BJ (cell line): ENCODE measurements around the gene ROR2. TPM values are rescaled to one million over a fixed set of nuclear protein-coding genes. Genes with fewer than 3 reads are reported as not detected.

Experiments used
- CTCF ChIA-PET: fragments of 350-600 bp; formaldehyde crosslinking; extraction: SDS; loops from one replicate; lab custom pipeline; 2021; ENCODE audit warnings: antibody characterized with exemption, inconsistent platforms; lab: Yijun Ruan, JAX
- POLR2A ChIA-PET: fragments of 300-600 bp; sonication (Branson Sonifier 250); formaldehyde crosslinking; extraction: SDS; loops from one replicate; lab custom pipeline; 2021; ENCODE audit warnings: antibody characterized with exemption; lab: Charles Lee
- DNase-seq: peaks from one replicate; pipeline ENCODE4 v3.0.0-alpha.2; 2011; ENCODE audit warnings: low read depth
- H3K27me3 ChIP-seq: 2 replicates; pipeline ENCODE4 v1.6.0; 2011; ENCODE audit warnings: low read length; ENCODE audit not compliant: control insufficient read depth, insufficient read depth
- H3K36me3 ChIP-seq: 2 replicates; pipeline ENCODE4 v1.5.1; 2011; ENCODE audit warnings: low read length; ENCODE audit not compliant: control insufficient read depth, insufficient read depth
- H3K4me3 ChIP-seq: 2 replicates; pipeline ENCODE4 v1.5.1; 2011; ENCODE audit warnings: low read depth, mild to moderate bottlenecking, control low read depth, low read length
- CTCF ChIP-seq: IDR thresholded peaks from 2 replicates; pipeline ENCODE4 v1.5.1; 2011; ENCODE audit warnings: low read depth, mild to moderate bottlenecking, control low read depth, inconsistent platforms, low read length, moderate library complexity; ENCODE audit not compliant: insufficient read depth
- polyA plus RNA-seq: library from polyadenylated mRNA; depleted of rRNA; stranded (reverse); fragments of >200 nt; gene quantifications from 2 replicates; pipeline ENCODE4 v1.2.3, GENCODE V29; 2011

ROR2 gene
- polyA plus RNA-seq, 1 experiment: 1.1 TPM

- CTCF ChIA-PET: interaction anchor here (1.0 kb wide), 1 partner anchor 839 kb away, joined by 5 read pairs; no protein-coding TSS in a partner anchor
- Histone ChIP-seq H3K4me3 (no peak overlapping the region), H3K36me3 (no peaks in the 10 kb centered on the region), H3K27me3 (no peaks in the 10 kb centered on the region; the same call in 1 of the 2 replicates)
- POLR2A ChIA-PET: no interaction called here
- TF ChIP-seq CTCF: no peak
- DNase-seq: no peak
These were observed 196.3 kb downstream of the ROR2 start for GRCh38 chr9:91753711-91754110.

GRCh38 chr9:91751922-91752321 lies 198.1 kb downstream of the ROR2 start:
- H3K27me3 ChIP-seq: no peaks in the 10 kb centered on the region
- no peak overlapping the region for H3K4me3 ChIP-seq
- no peak for TF ChIP-seq CTCF
- H3K36me3 ChIP-seq: no peaks in the 10 kb centered on the region
- DNase-seq: peak; percentile 44
- ChIA-PET CTCF (interaction anchor here (1.5 kb wide), 1 partner anchor 837 kb away, joined by 3 read pairs; no protein-coding TSS in a partner anchor), POLR2A (no interaction called here)

GRCh38 chr9:91750343-91750742 lies 199.7 kb downstream of the ROR2 start:
- DNase-seq: no peak
- no peaks in the 10 kb centered on the region for H3K36me3 ChIP-seq
- POLR2A ChIA-PET: no interaction called here
- H3K27me3 ChIP-seq: no peaks in the 10 kb centered on the region
- 0 out of 2 replicates have a peak, but pooled peaks have one; percentile 19 for TF ChIP-seq CTCF
- CTCF ChIA-PET: interaction anchor here (1.2 to 1.5 kb wide), 2 partner anchors 10 to 16 kb away, joined by 3 to 6 read pairs; no protein-coding TSS in a partner anchor
- H3K4me3 ChIP-seq: no peak overlapping the region

GRCh38 chr9:91746904-91747303 lies 203.1 kb downstream of the ROR2 start:
- ChIA-PET POLR2A (no interaction called here), CTCF (interaction anchor here (1.3 to 2.5 kb wide), 3 partner anchors 7 to 12 kb away, joined by 3 to 10 read pairs (median 10); no protein-coding TSS in a partner anchor)
- DNase-seq: no peak
- H3K27me3 ChIP-seq: no peaks in the 10 kb centered on the region
- no peak for TF ChIP-seq CTCF
- H3K4me3 ChIP-seq: no peak overlapping the region
- H3K36me3 ChIP-seq: no peaks in the 10 kb centered on the region

GRCh38 chr9:91746357-91746756 lies 203.7 kb downstream of the ROR2 start:
- POLR2A ChIA-PET: no interaction called here
- CTCF ChIA-PET: interaction anchor here (1.8 to 2.5 kb wide), 2 partner anchors 12 kb away, joined by 10 read pairs; no protein-coding TSS in a partner anchor
- Histone ChIP-seq H3K27me3 (no peaks in the 10 kb centered on the region), H3K36me3 (no peaks in the 10 kb centered on the region), H3K4me3 (no peak overlapping the region)
- no peak for DNase-seq
- no peak for TF ChIP-seq CTCF
